NB4 (cell line): Measurements from ENCODE around the gene EEF1A2.

Experiments used
- DNase-seq: peaks from one replicate; pipeline ENCODE4 v3.0.0; 2010; ENCODE audit warnings: low read depth
- H3K4me3 ChIP-seq: one replicate; pipeline ENCODE4 v1.5.1; 2011; ENCODE audit warnings: mild to moderate bottlenecking, low read depth, low read length, moderate library complexity
- CTCF ChIP-seq: IDR thresholded peaks from one replicate; pipeline ENCODE4 v1.5.1; 2012; ENCODE audit warnings: low read depth, low read length
- MAX ChIP-seq: IDR thresholded peaks from 2 replicates; pipeline ENCODE4 v1.6.1; 2011; ENCODE audit warnings: low read depth, low read length
- MYC ChIP-seq: IDR thresholded peaks from 2 replicates; pipeline ENCODE4 v1.6.1; 2011; ENCODE audit warnings: low read depth, low read length
- POLR2A ChIP-seq: IDR thresholded peaks from 2 replicates; pipeline ENCODE4 v1.6.1; 2011; ENCODE audit warnings: mild to moderate bottlenecking; ENCODE audit not compliant: insufficient read length; ENCODE audit errors: extremely low read depth

EEF1A2 gene

GRCh38 chr20:63442100-63442493 is 56.8 kb downstream of the EEF1A2 start:
- DNase-seq: peak; percentile 66
- H3K4me3 ChIP-seq: no peak overlapping the region
- TF ChIP-seq CTCF: peak; percentile 36
- TF ChIP-seq MAX: peak; percentile 29; the same call in 1 of the 2 replicates
- TF ChIP-seq POLR2A: no peak
- 0 out of 2 replicates have a peak, but pooled peaks have one; percentile 11 for TF ChIP-seq MYC

GRCh38 chr20:63441136-63442099 is 57.5 kb downstream of the EEF1A2 start:
- no peak for TF ChIP-seq CTCF
- TF ChIP-seq POLR2A: no peak
- no peak for TF ChIP-seq MYC
- no peak for TF ChIP-seq MAX
- H3K4me3 ChIP-seq: no peak overlapping the region
- DNase-seq: peak; percentile 59

GRCh38 chr20:63440366-63440955 is 58.4 kb downstream of the EEF1A2 start:
- H3K4me3 ChIP-seq: no peak overlapping the region
- TF ChIP-seq MYC: no peak
- no peak for TF ChIP-seq POLR2A
- TF ChIP-seq MAX: no peak
- no peak for DNase-seq

- no peak for DNase-seq
- no peak overlapping the region for H3K4me3 ChIP-seq
- no peak for TF ChIP-seq CTCF
- TF ChIP-seq MAX: no peak
- TF ChIP-seq MYC: no peak
- no peak for TF ChIP-seq POLR2A
These were observed 59.0 kb downstream of the EEF1A2 start for GRCh38 chr20:63439866-63440265.

GRCh38 chr20:63438121-63438520 is 60.8 kb downstream of the EEF1A2 start:
- H3K4me3 ChIP-seq: no peak overlapping the region
- no peak for DNase-seq
- TF ChIP-seq POLR2A (no peak), CTCF (no peak), MAX (no peak), MYC (no peak)
